Prostate gland (tissue), 2 donors: Measurements from ENCODE around the gene LMCD1. TPM values are rescaled to one million over a fixed set of nuclear protein-coding genes. Genes with fewer than 3 reads are reported as not detected.

Experiments used
- DNase-seq: peaks from one replicate; pipeline ENCODE4 v3.0.0-alpha.2; 2019; ENCODE audit warnings: low spot score
- H3K27ac ChIP-seq, 2 donors: fragments of 200-600 bp; sonication (generic); 2 replicates each; pipeline ENCODE4 v1.5.1; 2017 to 2019
- H3K27me3 ChIP-seq: fragments of 200-600 bp; sonication (generic); replicated peaks from 2 replicates; pipeline ENCODE4 v1.5.1; 2019; ENCODE audit not compliant: insufficient read depth
- H3K36me3 ChIP-seq, 2 donors: fragments of 200-600 bp; sonication (generic); 1 replicate in 1 of 2; 2 replicates in 1 of 2; pipeline versions ENCODE4 v1.5.1 to v1.8.1; 2017 to 2019
- H3K4me1 ChIP-seq: fragments of 200-600 bp; sonication (generic); replicated peaks from 2 replicates; pipeline ENCODE4 v1.5.1; 2019
- H3K4me3 ChIP-seq, 2 donors: fragments of 200-600 bp; sonication (generic); 2 replicates each; pipeline ENCODE4 v1.5.1; 2017 to 2019
- H3K9me3 ChIP-seq: fragments of 200-600 bp; sonication (generic); 2 replicates; pipeline ENCODE4 v1.5.1; 2017
- CTCF ChIP-seq, 4 experiments: fragments of 200-600 bp in 2 of 4; fragments of 450-650 bp in 2 of 4; sonication (generic) in 2 of 4; IDR thresholded peaks; 1 replicate in 3 of 4; 2 replicates in 1 of 4; pipeline ENCODE4 v1.5.1; 2016 to 2019; ENCODE audit warnings: antibody characterized with exemption in 4 of 4, mild to moderate bottlenecking in 2 of 4, moderate library complexity in 2 of 4
- POLR2A ChIP-seq: fragments of 450-650 bp; IDR thresholded peaks from one replicate; pipeline ENCODE4 v1.6.1; 2016; ENCODE audit warnings: antibody characterized with exemption, mild to moderate bottlenecking
- POLR2AphosphoS5 ChIP-seq: sonication (generic); formaldehyde crosslinking; IDR thresholded peaks from one replicate; pipeline ENCODE4 v1.6.1; 2017; ENCODE audit warnings: antibody characterized with exemption
- WGBS: methylation state at CpG from one replicate; pipeline ENCODE4 v1.1.5; 2018; 5-methylcytosine and 5-hydroxymethylcytosine counted together
- intact Hi-C: fragments of 100-400 bp; cut with DNase I; formaldehyde crosslinking; loops from one replicate; pipeline ENCODE4 v1.14.2; 2022
- total RNA-seq, 2 donors: library from RNA; depleted of rRNA; stranded (reverse); fragments of >200 nt; gene quantifications; one replicate each; pipeline ENCODE4 v1.1.0, GENCODE V29; 2016

LMCD1 gene
- total RNA-seq, 2 donors from 2014 or later: 73.0 to 144 TPM

GRCh38 chr3:8457039-8457438 lies 44.6 kb upstream of the LMCD1 start:
- WGBS: 100% methylated on average over 1 of the region's 1 CpG
- H3K9me3 ChIP-seq: no peaks in the 10 kb centered on the region
- no peak for DNase-seq
- no peak for TF ChIP-seq POLR2AphosphoS5
- no peak for TF ChIP-seq CTCF (IDR thresholded peaks at IDR 0.05)
- TF ChIP-seq POLR2A: no peak
- intact Hi-C loops: no loop called here
- H3K27ac ChIP-seq: no peak overlapping the region
- H3K36me3 ChIP-seq: no peaks in the 10 kb centered on the region
- H3K27me3 ChIP-seq: no peaks in the 10 kb centered on the region
- H3K4me1 ChIP-seq: no peaks in the 10 kb centered on the region
- H3K4me3 ChIP-seq: no peak overlapping the region

- no peak for DNase-seq
- TF ChIP-seq POLR2A (no peak), POLR2AphosphoS5 (no peak), CTCF (IDR thresholded peaks at IDR 0.05) (no peak)
- WGBS: 88% methylated on average over 2 of the region's 2 CpGs
- Histone ChIP-seq H3K27ac (no peak overlapping the region), H3K9me3 (no peaks in the 10 kb centered on the region), H3K4me1 (no peaks in the 10 kb centered on the region), H3K36me3 (no peaks in the 10 kb centered on the region), H3K4me3 (no peak overlapping the region), H3K27me3 (no peaks in the 10 kb centered on the region)
- intact Hi-C loops: no loop called here
Measured at GRCh38 chr3:8458238-8458661, 43.4 kb upstream of the LMCD1 start.

- no peak for DNase-seq
- H3K27ac ChIP-seq: no peak overlapping the region
- H3K4me1 ChIP-seq: no peaks in the 10 kb centered on the region
Measured at GRCh38 chr3:8458711-8459110, 42.9 kb upstream of the LMCD1 start.

GRCh38 chr3:8460050-8460708 lies 41.4 kb upstream of the LMCD1 start:
- 83% methylated on average over 10 of the region's 10 CpGs for WGBS
- Histone ChIP-seq H3K4me1 (no peaks in the 10 kb centered on the region), H3K27ac (no peak overlapping the region), H3K36me3 (no peaks in the 10 kb centered on the region), H3K9me3 (no peaks in the 10 kb centered on the region), H3K4me3 (no peak overlapping the region), H3K27me3 (no peaks in the 10 kb centered on the region)
- TF ChIP-seq POLR2A (no peak), POLR2AphosphoS5 (no peak), CTCF (IDR thresholded peaks at IDR 0.05) (no peak)
- no peak for DNase-seq
- intact Hi-C loops: no loop called here

More at GRCh38 chr3:8458711-8459110, 42.9 kb upstream of the LMCD1 start:
- TF ChIP-seq POLR2A (no peak), POLR2AphosphoS5 (no peak), CTCF (IDR thresholded peaks at IDR 0.05) (no peak)
- no peak overlapping the region for H3K4me3 ChIP-seq
- no peaks in the 10 kb centered on the region for H3K36me3 ChIP-seq
- H3K27me3 ChIP-seq: no peaks in the 10 kb centered on the region
- intact Hi-C loops: no loop called here
- H3K9me3 ChIP-seq: no peaks in the 10 kb centered on the region
- WGBS: 47% methylated on average over 6 of the region's 6 CpGs

GRCh38 chr3:8460815-8461456 lies 40.7 kb upstream of the LMCD1 start:
- no peaks in the 10 kb centered on the region for H3K27me3 ChIP-seq
- H3K4me1 ChIP-seq: no peaks in the 10 kb centered on the region
- H3K9me3 ChIP-seq: no peaks in the 10 kb centered on the region
- TF ChIP-seq CTCF (IDR thresholded peaks at IDR 0.05) (no peak), POLR2A (no peak), POLR2AphosphoS5 (no peak)
- WGBS: 80% methylated on average over 3 of the region's 3 CpGs
- H3K4me3 ChIP-seq: no peak overlapping the region
- DNase-seq: no peak
- H3K27ac ChIP-seq: no peak overlapping the region
- H3K36me3 ChIP-seq: no peaks in the 10 kb centered on the region
- intact Hi-C loops: no loop called here
